IMR-90 (cell line): ENCODE results near the gene SERPINB13. TPM values are rescaled to one million over a fixed set of nuclear protein-coding genes. Genes with fewer than 3 reads are reported as not detected.

Experiments used
- ATAC-seq: fragments of 200-7000 bp; cut with Tn5 transposase; 2 replicates; pipeline ENCODE4 v1.9.1; 2020; ENCODE audit warnings: low read depth, mild to moderate bottlenecking, moderate library complexity
- BruUV-seq: library from RNA; stranded (reverse); fragments of 400-500 nt; replicated peaks from 2 replicates; lab custom pipeline; 2021; lab: Mats Ljungman, UMichigan
- CTCF ChIA-PET: fragments of 300-600 bp; formaldehyde crosslinking; extraction: SDS; loops from one replicate; lab custom pipeline; 2021; ENCODE audit warnings: antibody characterized with exemption; lab: Yijun Ruan, JAX
- POLR2A ChIA-PET: fragments of 300-600 bp; sonication (Branson Sonifier 250); formaldehyde crosslinking; loops from one replicate; lab custom pipeline; 2022; ENCODE audit warnings: antibody characterized with exemption; ENCODE audit not compliant: unreplicated experiment; lab: Charles Lee
- DNase-seq: peaks from one replicate; pipeline ENCODE4 v3.0.0; 2013
- H2AFZ ChIP-seq: replicated peaks from 2 replicates; pipeline ENCODE3; 2013; ENCODE audit warnings: low read length, mild to moderate bottlenecking; ENCODE audit not compliant: poor library complexity
- H2AK5ac ChIP-seq: 2 replicates; pipeline ENCODE4 v1.6.1; 2013; ENCODE audit warnings: low read depth, low read length, inconsistent platforms
- H2AK9ac ChIP-seq: replicated peaks from 2 replicates; pipeline ENCODE3; 2013; ENCODE audit warnings: mild to moderate bottlenecking, low read depth, low read length, moderate library complexity; ENCODE audit not compliant: poor library complexity
- H2BK120ac ChIP-seq: 2 replicates; pipeline ENCODE4 v1.6.1; 2013; ENCODE audit warnings: low read depth, low read length, inconsistent platforms
- H2BK15ac ChIP-seq: 3 replicates; pipeline ENCODE4 v1.6.1; 2013; ENCODE audit warnings: low read depth, low read length, inconsistent platforms
- H2BK20ac ChIP-seq: 2 replicates; pipeline ENCODE4 v1.6.1; 2013; ENCODE audit warnings: low read depth, mild to moderate bottlenecking, inconsistent platforms, low read length, moderate library complexity
- H2BK5ac ChIP-seq: 2 replicates; pipeline ENCODE4 v1.6.1; 2013; ENCODE audit warnings: mild to moderate bottlenecking, low read depth, low read length, inconsistent platforms; ENCODE audit not compliant: poor library complexity, severe bottlenecking
- H3K14ac ChIP-seq: replicated peaks from 2 replicates; pipeline ENCODE4 v1.6.1; 2013; ENCODE audit warnings: low read depth, low read length, inconsistent platforms
- H3K18ac ChIP-seq: 2 replicates; pipeline ENCODE4 v1.6.1; 2013; ENCODE audit warnings: low read depth, low read length, control low read depth
- H3K23ac ChIP-seq: 2 replicates; pipeline ENCODE4 v1.6.1; 2013; ENCODE audit warnings: low read depth, low read length, inconsistent platforms
- H3K27ac ChIP-seq: 2 replicates; pipeline ENCODE4 v1.5.1; 2013; ENCODE audit warnings: mild to moderate bottlenecking, control low read depth, low read length; ENCODE audit not compliant: insufficient read depth
- H3K27me3 ChIP-seq: 2 replicates; pipeline ENCODE4 v1.6.1; 2013; ENCODE audit warnings: low read length; ENCODE audit not compliant: control insufficient read depth, insufficient read depth
- H3K36me3 ChIP-seq: 2 replicates; pipeline ENCODE4 v1.6.1; 2013; ENCODE audit warnings: low read length, mixed read lengths; ENCODE audit not compliant: control insufficient read depth, insufficient read depth
- H3K4ac ChIP-seq: 2 replicates; pipeline ENCODE4 v1.6.1; 2013; ENCODE audit warnings: low read depth, low read length, inconsistent platforms
- H3K4me1 ChIP-seq: 2 replicates; pipeline ENCODE4 v1.6.1; 2013; ENCODE audit warnings: low read length, mixed read lengths; ENCODE audit not compliant: control insufficient read depth, insufficient read depth
- H3K4me2 ChIP-seq: 2 replicates; pipeline ENCODE4 v1.6.1; 2013; ENCODE audit warnings: low read depth, mild to moderate bottlenecking, control low read depth, low read length, moderate library complexity
- H3K4me3 ChIP-seq: 2 replicates; pipeline ENCODE4 v1.5.1; 2013; ENCODE audit warnings: low read depth, mild to moderate bottlenecking, control low read depth, low read length, moderate library complexity; ENCODE audit not compliant: insufficient read depth
- H3K56ac ChIP-seq: 2 replicates; pipeline ENCODE4 v1.6.1; 2013; ENCODE audit warnings: low read length, inconsistent platforms; ENCODE audit not compliant: insufficient read depth; ENCODE audit errors: extremely low read depth
- H3K79me1 ChIP-seq, 2 experiments: 2 replicates each; pipeline ENCODE4 v1.6.1; 2013; ENCODE audit warnings: low read length in 2 of 2, inconsistent platforms in 1 of 2, low read depth in 1 of 2
- H3K9ac ChIP-seq: 2 replicates; pipeline ENCODE4 v1.6.1; 2013; ENCODE audit warnings: low read depth, low read length, control low read depth
- H3K9me1 ChIP-seq: 2 replicates; pipeline ENCODE4 v1.6.1; 2013; ENCODE audit warnings: low read length, inconsistent platforms; ENCODE audit not compliant: insufficient read depth
- H3K9me3 ChIP-seq: 2 replicates; pipeline ENCODE4 v1.6.1; 2013; ENCODE audit warnings: low read length; ENCODE audit not compliant: control insufficient read depth, insufficient read depth
- H4K20me1 ChIP-seq: 2 replicates; pipeline ENCODE4 v1.6.1; 2013; ENCODE audit warnings: low read length, inconsistent platforms; ENCODE audit not compliant: insufficient read depth
- H4K5ac ChIP-seq: 2 replicates; pipeline ENCODE4 v1.6.1; 2013; ENCODE audit warnings: mild to moderate bottlenecking, low read depth, low read length, control low read depth
- H4K8ac ChIP-seq, 2 experiments: 2 replicates each; pipeline ENCODE4 v1.6.1; 2013; ENCODE audit warnings: low read depth in 2 of 2, low read length in 2 of 2, control low read depth in 1 of 2, inconsistent platforms in 1 of 2
- H4K91ac ChIP-seq: 2 replicates; pipeline ENCODE4 v1.6.1; 2013; ENCODE audit warnings: low read depth, low read length, inconsistent platforms; ENCODE audit not compliant: insufficient read depth
- BHLHE40 ChIP-seq: fragments of 150-350 bp; IDR thresholded peaks from 2 replicates; pipeline ENCODE4 v1.6.1; 2016; ENCODE audit warnings: mild to moderate bottlenecking, low read depth, low read length
- CEBPB ChIP-seq: IDR thresholded peaks from 2 replicates; pipeline ENCODE4 v1.6.1; 2012; ENCODE audit warnings: low read depth, low read length, improper control_type of control experiment
- CHD1 ChIP-seq: IDR thresholded peaks from 2 replicates; pipeline ENCODE4 v1.6.1; 2012; ENCODE audit warnings: low read depth, low read length, improper control_type of control experiment
- CTCF ChIP-seq: conservative IDR thresholded peaks from 2 replicates; pipeline ENCODE4 v1.5.1; 2012; ENCODE audit warnings: mild to moderate bottlenecking, low read depth, low read length, improper control_type of control experiment
- ELK1 ChIP-seq: fragments of 150-350 bp; IDR thresholded peaks from 2 replicates; pipeline ENCODE4 v1.6.1; 2016; ENCODE audit warnings: low read depth, mild to moderate bottlenecking, low read length, moderate library complexity, borderline replicate concordance
- FOS ChIP-seq: fragments of 150-350 bp; IDR thresholded peaks from 2 replicates; pipeline ENCODE4 v1.6.1; 2016; ENCODE audit warnings: low read depth, low read length
- MAFK ChIP-seq: IDR thresholded peaks from 2 replicates; pipeline ENCODE4 v1.6.1; 2012; ENCODE audit warnings: low read depth, low read length, improper control_type of control experiment
- MAZ ChIP-seq: IDR thresholded peaks from 2 replicates; pipeline ENCODE4 v1.6.1; 2012; ENCODE audit warnings: low read depth, mild to moderate bottlenecking, low read length, improper control_type of control experiment, moderate library complexity, borderline replicate concordance
- MXI1 ChIP-seq: IDR thresholded peaks from 2 replicates; pipeline ENCODE4 v1.6.1; 2012; ENCODE audit warnings: low read depth, mild to moderate bottlenecking, low read length, moderate library complexity, borderline replicate concordance
- NFE2L2 ChIP-seq: fragments of 150-350 bp; IDR thresholded peaks from 2 replicates; pipeline ENCODE4 v1.6.1; 2016; ENCODE audit warnings: low read depth, mild to moderate bottlenecking, low read length
- POLR2A ChIP-seq: IDR thresholded peaks from 2 replicates; pipeline ENCODE4 v1.6.1; 2012; ENCODE audit warnings: mild to moderate bottlenecking, low read depth, low read length
- RAD21 ChIP-seq: IDR thresholded peaks from 2 replicates; pipeline ENCODE4 v1.6.1; 2012; ENCODE audit warnings: low read length, improper control_type of control experiment
- RCOR1 ChIP-seq: IDR thresholded peaks from 2 replicates; pipeline ENCODE4 v1.6.1; 2012; ENCODE audit warnings: mild to moderate bottlenecking, low read length, improper control_type of control experiment; ENCODE audit not compliant: insufficient replicate concordance
- RFX5 ChIP-seq: IDR thresholded peaks from 2 replicates; pipeline ENCODE4 v1.8.0; 2012; ENCODE audit warnings: low read depth, mild to moderate bottlenecking, low read length, moderate library complexity
- SMC3 ChIP-seq: fragments of 150-350 bp; IDR thresholded peaks from 2 replicates; pipeline ENCODE4 v1.6.1; 2016; ENCODE audit warnings: low read depth, mild to moderate bottlenecking, antibody characterized with exemption, low read length, moderate library complexity
- USF2 ChIP-seq: fragments of 150-350 bp; IDR thresholded peaks from 2 replicates; pipeline ENCODE4 v1.6.1; 2017; ENCODE audit warnings: mild to moderate bottlenecking, antibody characterized with exemption, low read length, low read depth
- WGBS, 2 experiments: methylation state at CpG; one replicate each; pipeline versions ENCODE4 v1.1.5 to v1.1.7; 2013; ENCODE audit warnings: missing lambda C conversion rate in 2 of 2; ENCODE audit not compliant: insufficient read length in 1 of 2; ENCODE audit errors: extremely low coverage in 2 of 2; 5-methylcytosine and 5-hydroxymethylcytosine counted together
- dilution Hi-C: fragments of 300-500 bp; cut with HindIII; formaldehyde crosslinking; loops from one replicate; pipeline ENCODE4 v1.14.3; 2018; ENCODE audit warnings: low sequenced_read_pairs; ENCODE audit not compliant: unreplicated experiment
- in situ Hi-C: fragments of 300-500 bp; cut with MboI; formaldehyde crosslinking; loops from 3 replicates; pipeline ENCODE4 v1.14.3; 2019; ENCODE audit warnings: low sequenced_read_pairs, inconsistent platforms, mixed read lengths
- intact Hi-C: fragments of 100-400 bp; cut with micrococcal nuclease; formaldehyde crosslinking; loops from 2 replicates; pipeline ENCODE4 v1.10.0; 2022
- polyA plus RNA-seq, 3 experiments: library from polyadenylated mRNA; depleted of rRNA; stranded (reverse); fragments of >200 nt; gene quantifications; 2 replicates each; pipeline ENCODE4 v1.2.3, GENCODE V29; 2012; ENCODE audit warnings: low replicate concordance in 1 of 3
- total RNA-seq: library from RNA; depleted of rRNA; stranded (reverse); fragments of >200 nt; gene quantifications from 2 replicates; pipeline ENCODE4 v1.2.3, GENCODE V29; 2012

Gene SERPINB13
- total and polyA plus RNA-seq, 2 of the 4 experiments (the other 2 are of a cell fraction) = not detected

GRCh38 chr18:63606526-63606925 lies 19.4 kb downstream of the SERPINB13 start:
- H3K27me3 ChIP-seq = peaks cover 1% of the 10 kb centered on the region; the same call in 1 of the 2 replicates
- H3K23ac ChIP-seq = no peak overlapping the region
- no peak overlapping the region for H3K18ac ChIP-seq
- H3K56ac ChIP-seq = no peak overlapping the region
- no peak overlapping the region for H2BK20ac ChIP-seq
- no peak overlapping the region for H3K4ac ChIP-seq
- H4K91ac ChIP-seq = no peak overlapping the region
- POLR2A ChIA-PET = no interaction called here
- no peaks in the 10 kb centered on the region for H3K36me3 ChIP-seq
- no peak overlapping the region for H2AK5ac ChIP-seq
- H3K14ac ChIP-seq = no peak overlapping the region
- H2AK9ac ChIP-seq = no peak overlapping the region
- no peaks in the 10 kb centered on the region for H4K20me1 ChIP-seq
- no peaks in the 10 kb centered on the region for H3K9me1 ChIP-seq
- H3K4me1 ChIP-seq = no peaks in the 10 kb centered on the region; the same call in 1 of the 2 replicates
- no peak for TF ChIP-seq RCOR1
- TF ChIP-seq POLR2A = no peak
- no peak for TF ChIP-seq RAD21
- TF ChIP-seq MAZ = no peak
- TF ChIP-seq MAFK = no peak
- no peak for TF ChIP-seq USF2
- TF ChIP-seq FOS = no peak
- no peak for TF ChIP-seq BHLHE40
- TF ChIP-seq RFX5 = no peak
- no peak for TF ChIP-seq MXI1
- no peak for TF ChIP-seq SMC3
- TF ChIP-seq CEBPB = no peak
- no peak for TF ChIP-seq ELK1
- no peak for TF ChIP-seq CHD1
- no peak for TF ChIP-seq CTCF
- TF ChIP-seq NFE2L2 = no peak
- no peak overlapping the region for H3K4me3 ChIP-seq
- dilution Hi-C loops (no loop called here), intact Hi-C loops (no loop called here), in situ Hi-C loops (no loop called here)
- H2BK15ac ChIP-seq = no peak overlapping the region
- ATAC-seq = no peak
- DNase-seq = no peak
- no CpG with 5 or more reads among the region's 3 CpGs for WGBS, 2 experiments
- no peaks in the 10 kb centered on the region for H3K9me3 ChIP-seq
- CTCF ChIA-PET = no interaction called here
- H4K5ac ChIP-seq = no peak overlapping the region
- no peak overlapping the region for H3K4me2 ChIP-seq
- H2BK120ac ChIP-seq = no peak overlapping the region
- BruUV-seq = no TSS peak
- H4K8ac ChIP-seq = no peak overlapping the region
- H3K27ac ChIP-seq = no peak overlapping the region
- H3K9ac ChIP-seq = no peak overlapping the region
- H2BK5ac ChIP-seq = no peak overlapping the region
- no peak overlapping the region for H2AFZ ChIP-seq
- no peaks in the 10 kb centered on the region for H3K79me1 ChIP-seq
